ENCODE results near the gene HNRNPM.

HNRNPM gene

GRCh38 chr19:8530061-8530679 lies 85.4 kb downstream of the HNRNPM start:
- no peak overlapping the region for H3K4me3 ChIP-seq (replicated peaks; ENCODE audit: insufficient read depth, low read length)
- DNase-seq (ENCODE audit: low read depth in 1 of 2, low spot score in 1 of 2) = no peak
- TF ChIP-seq POLR2AphosphoS5 (IDR thresholded peaks at IDR 0.05; ENCODE audit: low read depth) (no peak), CTCF (IDR thresholded peaks at IDR 0.05; ENCODE audit: insufficient read depth, low read length) (no peak), GABPA (IDR thresholded peaks at IDR 0.05; ENCODE audit: low read depth) (no peak), REST (IDR thresholded peaks at IDR 0.05; ENCODE audit: insufficient replicate concordance, low read depth) (no peak), SPI1 (IDR thresholded peaks at IDR 0.05; ENCODE audit: borderline replicate concordance, low read depth) (no peak)

GRCh38 chr19:8531470-8531869 lies 86.7 kb downstream of the HNRNPM start:
- TF ChIP-seq GABPA (IDR thresholded peaks at IDR 0.05; ENCODE audit: low read depth) = no peak
- no peak for TF ChIP-seq CTCF (IDR thresholded peaks at IDR 0.05; ENCODE audit: insufficient read depth, low read length)
- TF ChIP-seq SPI1 (IDR thresholded peaks at IDR 0.05; ENCODE audit: borderline replicate concordance, low read depth) = no peak
- TF ChIP-seq REST (IDR thresholded peaks at IDR 0.05; ENCODE audit: insufficient replicate concordance, low read depth) = no peak
- no peak for TF ChIP-seq POLR2AphosphoS5 (IDR thresholded peaks at IDR 0.05; ENCODE audit: low read depth)
- Histone ChIP-seq H3K27ac (replicated peaks) (no peak overlapping the region), H3K27me3 (ENCODE audit: insufficient read depth, poor library complexity, severe bottlenecking) (no peaks in the 10 kb centered on the region), H3K4me3 (replicated peaks; ENCODE audit: insufficient read depth, low read length) (no peak overlapping the region)
- DNase-seq (ENCODE audit: low read depth in 1 of 2, low spot score in 1 of 2) = no peak

More at GRCh38 chr19:8530061-8530679, 85.4 kb downstream of the HNRNPM start:
- Histone ChIP-seq H3K27ac (replicated peaks) (no peak overlapping the region), H3K27me3 (ENCODE audit: insufficient read depth, poor library complexity, severe bottlenecking) (no peaks in the 10 kb centered on the region)

- H3K27ac ChIP-seq (replicated peaks) = no peak overlapping the region
- TF ChIP-seq GABPA (IDR thresholded peaks at IDR 0.05; ENCODE audit: low read depth) (no peak), CTCF (IDR thresholded peaks at IDR 0.05; ENCODE audit: insufficient read depth, low read length) (no peak), POLR2AphosphoS5 (IDR thresholded peaks at IDR 0.05; ENCODE audit: low read depth) (no peak), REST (IDR thresholded peaks at IDR 0.05; ENCODE audit: insufficient replicate concordance, low read depth) (no peak), SPI1 (IDR thresholded peaks at IDR 0.05; ENCODE audit: borderline replicate concordance, low read depth) (no peak)
- no peaks in the 10 kb centered on the region for H3K27me3 ChIP-seq (ENCODE audit: insufficient read depth, poor library complexity, severe bottlenecking)
- DNase-seq (ENCODE audit: low read depth in 1 of 2, low spot score in 1 of 2) = no peak
- H3K4me3 ChIP-seq (replicated peaks; ENCODE audit: insufficient read depth, low read length) = no peak overlapping the region
Observed at GRCh38 chr19:8532225-8532624, 87.5 kb downstream of the HNRNPM start.

All from HL-60 (cell line).